ENCODE data around the gene UQCC5. TPM values are rescaled to one million over a fixed set of nuclear protein-coding genes. Genes with fewer than 3 reads are reported as not detected.

Gene UQCC5
- total RNA-seq, 1 donor from 2014 or later = 2.0 TPM

DNA sequence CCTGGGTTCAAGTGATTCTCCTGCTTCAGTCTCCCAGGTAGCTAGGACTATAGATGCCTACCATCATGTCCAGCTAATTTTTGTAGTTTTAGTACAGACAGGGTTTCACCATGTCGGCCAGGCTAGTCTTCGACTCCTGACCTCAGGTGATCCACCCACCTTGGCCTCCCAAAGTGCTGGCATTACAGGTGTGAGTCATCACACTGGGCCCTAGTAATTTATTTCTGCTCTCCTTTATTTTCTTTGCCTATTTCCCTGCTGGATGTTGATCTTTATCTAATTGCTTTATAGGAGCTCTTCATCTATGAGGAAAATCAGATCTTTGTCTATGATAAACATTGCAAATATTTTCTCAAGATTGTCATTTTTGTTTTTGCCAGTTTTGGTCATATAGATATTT is 31.7 kb downstream of the UQCC5 start:
- Histone ChIP-seq H3K27me3 (no peaks in the 10 kb centered on the region), H3K9me3 (ENCODE audit: low read depth) (no peaks in the 10 kb centered on the region)
- no peak overlapping the region for H3K27ac Mint-ChIP-seq

DNA sequence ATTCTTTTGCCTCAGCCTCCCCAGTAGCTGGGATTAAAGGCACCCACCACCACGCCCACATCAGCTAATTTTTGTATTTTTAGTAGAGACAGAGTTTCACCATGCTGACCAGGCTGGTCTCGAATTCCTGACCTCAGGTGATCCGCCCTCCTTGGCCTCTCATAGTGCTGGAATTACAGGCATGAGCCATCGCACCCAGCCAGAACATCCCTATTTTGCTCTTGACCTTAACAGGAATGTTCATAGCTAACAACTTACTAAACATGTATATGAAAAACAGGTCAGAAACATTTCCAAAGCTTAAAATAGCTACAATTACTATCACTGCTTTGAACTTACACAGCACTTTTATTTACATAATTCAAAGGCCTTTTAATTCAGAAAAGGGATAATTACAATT is 33.7 kb downstream of the UQCC5 start:
- no peaks in the 10 kb centered on the region for H3K4me1 ChIP-seq
- no peaks in the 10 kb centered on the region for H3K27me3 ChIP-seq
- Mint-ChIP-seq H3K27ac (no peak overlapping the region), H3K4me3 (no peak overlapping the region), H3K36me3 (peaks cover 12% of the 10 kb centered on the region), H3K9me3 (no peaks in the 10 kb centered on the region), H3K4me1 (no peaks in the 10 kb centered on the region), H3K27me3 (ENCODE audit: insufficient read depth, low read depth) (no peaks in the 10 kb centered on the region)
- H2AFZ ChIP-seq (replicated peaks) = no peak overlapping the region
- no peak for DNase-seq (ENCODE audit: low spot score)
- H3K4me2 ChIP-seq = no peak overlapping the region
- peaks cover 10% of the 10 kb centered on the region for H3F3A ChIP-seq (ENCODE audit: low read depth)
- no peaks in the 10 kb centered on the region for H3K79me2 ChIP-seq (ENCODE audit: low read depth)
- no peak overlapping the region for H3K9ac ChIP-seq
- H3K36me3 ChIP-seq = peaks cover 6% of the 10 kb centered on the region
- no peak overlapping the region for H3K27ac ChIP-seq
- H3K9me3 ChIP-seq (ENCODE audit: low read depth) = no peaks in the 10 kb centered on the region
- H4K20me1 ChIP-seq (ENCODE audit: low read depth) = peaks cover 3% of the 10 kb centered on the region
- TF ChIP-seq, protein P1, sequence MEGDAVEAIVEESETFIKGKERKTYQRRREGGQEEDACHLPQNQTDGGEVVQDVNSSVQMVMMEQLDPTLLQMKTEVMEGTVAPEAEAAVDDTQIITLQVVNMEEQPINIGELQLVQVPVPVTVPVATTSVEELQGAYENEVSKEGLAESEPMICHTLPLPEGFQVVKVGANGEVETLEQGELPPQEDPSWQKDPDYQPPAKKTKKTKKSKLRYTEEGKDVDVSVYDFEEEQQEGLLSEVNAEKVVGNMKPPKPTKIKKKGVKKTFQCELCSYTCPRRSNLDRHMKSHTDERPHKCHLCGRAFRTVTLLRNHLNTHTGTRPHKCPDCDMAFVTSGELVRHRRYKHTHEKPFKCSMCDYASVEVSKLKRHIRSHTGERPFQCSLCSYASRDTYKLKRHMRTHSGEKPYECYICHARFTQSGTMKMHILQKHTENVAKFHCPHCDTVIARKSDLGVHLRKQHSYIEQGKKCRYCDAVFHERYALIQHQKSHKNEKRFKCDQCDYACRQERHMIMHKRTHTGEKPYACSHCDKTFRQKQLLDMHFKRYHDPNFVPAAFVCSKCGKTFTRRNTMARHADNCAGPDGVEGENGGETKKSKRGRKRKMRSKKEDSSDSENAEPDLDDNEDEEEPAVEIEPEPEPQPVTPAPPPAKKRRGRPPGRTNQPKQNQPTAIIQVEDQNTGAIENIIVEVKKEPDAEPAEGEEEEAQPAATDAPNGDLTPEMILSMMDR (IDR thresholded peaks at IDR 0.05) = no peak
- H3K4me3 ChIP-seq = no peak overlapping the region

More for the DNA sequence above, 31.7 kb downstream of the UQCC5 start:
- H3K4me3 ChIP-seq = no peak overlapping the region
- Mint-ChIP-seq H3K4me1 (no peaks in the 10 kb centered on the region), H3K36me3 (peaks cover 9% of the 10 kb centered on the region), H3K27me3 (ENCODE audit: insufficient read depth, low read depth) (no peaks in the 10 kb centered on the region), H3K4me3 (no peak overlapping the region), H3K9me3 (no peaks in the 10 kb centered on the region)
- no peak for DNase-seq (ENCODE audit: low spot score)
- peaks cover 7% of the 10 kb centered on the region for H3K36me3 ChIP-seq
- H3K4me1 ChIP-seq = no peaks in the 10 kb centered on the region
- peaks cover 3% of the 10 kb centered on the region for H4K20me1 ChIP-seq (ENCODE audit: low read depth)
- no peak overlapping the region for H2AFZ ChIP-seq (replicated peaks)
- H3F3A ChIP-seq (ENCODE audit: low read depth) = peaks cover 5% of the 10 kb centered on the region
- no peak for TF ChIP-seq EZH2 (IDR thresholded peaks at IDR 0.05)
- TF ChIP-seq, protein P1 (IDR thresholded peaks at IDR 0.05) = no peak
- H3K4me2 ChIP-seq = no peak overlapping the region
- H3K9ac ChIP-seq = no peak overlapping the region
- no peaks in the 10 kb centered on the region for H3K79me2 ChIP-seq (ENCODE audit: low read depth)
- H3K27ac ChIP-seq = no peak overlapping the region

DNA sequence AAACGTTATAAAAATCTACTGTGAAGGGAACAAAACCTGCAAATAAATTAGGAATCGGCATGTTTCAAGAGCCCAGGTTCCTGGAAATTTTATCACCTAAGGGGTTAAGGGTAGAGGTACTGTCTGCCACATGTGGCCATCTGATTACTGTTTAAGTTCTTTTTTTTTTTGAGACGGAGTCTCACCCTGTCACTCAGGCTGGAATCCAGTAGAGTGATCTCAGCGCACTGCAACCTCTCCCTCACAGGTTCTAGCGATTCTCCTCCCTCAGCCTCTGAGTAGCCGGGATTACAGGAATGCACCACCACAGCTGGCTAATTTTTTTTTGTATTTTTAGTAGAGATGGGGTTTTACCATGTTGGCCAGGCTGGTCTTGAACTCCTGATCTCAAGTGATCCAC is 35.8 kb downstream of the UQCC5 start:
- H3F3A ChIP-seq (ENCODE audit: low read depth) = peaks cover 10% of the 10 kb centered on the region
- H3K9ac ChIP-seq = no peak overlapping the region
- TF ChIP-seq EZH2phosphoT487 (IDR thresholded peaks at IDR 0.05) (no peak), EZH2 (IDR thresholded peaks at IDR 0.05) (no peak)
- TF ChIP-seq, protein P1 (IDR thresholded peaks at IDR 0.05) = no peak
- H2AFZ ChIP-seq (replicated peaks) = no peak overlapping the region
- H3K79me2 ChIP-seq (ENCODE audit: low read depth) = no peaks in the 10 kb centered on the region
- no peak for DNase-seq (ENCODE audit: low spot score)
- no peak overlapping the region for H3K4me2 ChIP-seq
- peaks cover 3% of the 10 kb centered on the region for H4K20me1 ChIP-seq (ENCODE audit: low read depth)
- no peak overlapping the region for H3K27ac ChIP-seq
- Mint-ChIP-seq H3K36me3 (peaks cover 25% of the 10 kb centered on the region), H3K4me1 (no peaks in the 10 kb centered on the region), H3K9me3 (no peaks in the 10 kb centered on the region), H3K27me3 (ENCODE audit: insufficient read depth, low read depth) (no peaks in the 10 kb centered on the region), H3K27ac (no peak overlapping the region), H3K4me3 (no peak overlapping the region)
- no peak overlapping the region for H3K4me3 ChIP-seq
- no peaks in the 10 kb centered on the region for H3K9me3 ChIP-seq (ENCODE audit: low read depth)
- H3K36me3 ChIP-seq = peaks cover 13% of the 10 kb centered on the region
- no peaks in the 10 kb centered on the region for H3K4me1 ChIP-seq
- no peaks in the 10 kb centered on the region for H3K27me3 ChIP-seq

All from neural progenitor cell (in vitro differentiated cells).